Skeletal muscle tissue (tissue), 4 donors: ENCODE measurements around the gene EIF4G1. TPM values are rescaled to one million over a fixed set of nuclear protein-coding genes. Genes with fewer than 3 reads are reported as not detected.

Source experiments
- H3K27ac ChIP-seq: one replicate; pipeline ENCODE4 v1.7.0; 2013; ENCODE audit warnings: mild to moderate bottlenecking, low read depth, low read length, inconsistent platforms
- H3K27me3 ChIP-seq, 3 donors: one replicate each; pipeline ENCODE4 v1.7.0; 2013; ENCODE audit warnings: low read length in 3 of 3; ENCODE audit not compliant: control insufficient read depth in 3 of 3, insufficient read depth in 3 of 3
- H3K36me3 ChIP-seq, 3 donors: one replicate each; pipeline ENCODE4 v1.7.0; 2013; ENCODE audit warnings: low read length in 3 of 3; ENCODE audit not compliant: control insufficient read depth in 3 of 3, insufficient read depth in 3 of 3
- H3K4me1 ChIP-seq, 3 donors: one replicate each; pipeline ENCODE4 v1.7.0; 2013; ENCODE audit warnings: low read length in 3 of 3, mild to moderate bottlenecking in 3 of 3; ENCODE audit not compliant: control insufficient read depth in 3 of 3, insufficient read depth in 3 of 3
- H3K4me3 ChIP-seq, 3 donors: one replicate each; pipeline ENCODE4 v1.7.0; 2013; ENCODE audit warnings: low read length in 3 of 3
- H3K9ac ChIP-seq, 3 donors: one replicate each; pipeline ENCODE4 v1.7.0; 2013; ENCODE audit warnings: low read length in 3 of 3, mild to moderate bottlenecking in 3 of 3, moderate library complexity in 2 of 3, low read depth in 1 of 3
- H3K9me3 ChIP-seq, 3 donors: one replicate each; pipeline ENCODE4 v1.7.0; 2013; ENCODE audit warnings: low read length in 3 of 3; ENCODE audit not compliant: control insufficient read depth in 3 of 3
- total RNA-seq: library from RNA; depleted of rRNA; stranded (reverse); fragments of >200 nt; gene quantifications from one replicate; pipeline ENCODE4 v1.2.3, GENCODE V29; 2014
- donor health status: Osteomylitis.

The EIF4G1 gene
- total RNA-seq, 1 donor from 2014 or later: 162 TPM

DNA sequence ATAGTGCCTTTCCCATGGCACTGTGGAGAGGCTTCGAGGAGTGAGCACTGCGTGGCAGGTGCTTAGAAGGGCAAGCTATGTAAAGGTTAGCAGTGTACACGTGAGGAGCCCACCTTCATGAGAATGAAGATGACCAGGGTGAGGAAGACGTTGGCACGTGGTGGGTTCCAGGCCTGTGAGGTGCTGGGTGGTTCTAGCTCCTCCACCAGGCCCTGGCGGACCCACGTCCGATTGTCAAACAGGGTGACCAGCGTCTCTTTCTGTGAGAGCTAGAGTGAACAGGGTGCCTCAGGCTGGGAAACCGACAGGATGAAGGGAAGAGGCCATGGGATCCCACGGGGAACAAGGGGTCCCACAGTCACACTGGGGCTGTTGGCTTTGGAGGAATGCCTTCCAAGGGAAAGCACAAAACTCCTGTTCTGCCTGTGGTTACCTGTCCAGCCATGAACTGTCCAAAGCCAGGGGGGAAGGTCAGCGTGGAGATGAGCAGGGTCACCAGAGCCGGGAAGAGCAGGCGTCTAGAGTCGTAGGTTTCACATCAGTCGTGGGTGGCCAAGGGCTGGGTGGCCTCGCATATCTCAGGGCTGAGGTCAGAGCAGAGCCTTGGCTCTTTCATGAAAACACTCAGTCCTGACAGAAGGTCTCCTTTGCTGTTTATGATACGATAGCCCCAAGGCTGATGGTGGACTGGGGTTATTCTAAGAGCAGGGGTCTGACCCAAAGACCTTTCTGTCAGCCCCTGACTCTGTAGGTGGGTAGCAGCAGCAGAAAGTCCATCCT lies 41.0 kb downstream of the EIF4G1 start:
- Histone ChIP-seq H3K9ac (peak overlapping the region in 1 of 3 donors; percentile 8), H3K4me1 (peaks cover 3 to 6% (median 6%) of the 10 kb centered on the region in 3 donors), H3K36me3 (peaks cover 5 to 10% (median 6%) of the 10 kb centered on the region in 3 donors), H3K27me3 (no peaks in the 10 kb centered on the region), H3K27ac (no peak overlapping the region), H3K4me3 (no peak overlapping the region), H3K9me3 (no peaks in the 10 kb centered on the region)

DNA sequence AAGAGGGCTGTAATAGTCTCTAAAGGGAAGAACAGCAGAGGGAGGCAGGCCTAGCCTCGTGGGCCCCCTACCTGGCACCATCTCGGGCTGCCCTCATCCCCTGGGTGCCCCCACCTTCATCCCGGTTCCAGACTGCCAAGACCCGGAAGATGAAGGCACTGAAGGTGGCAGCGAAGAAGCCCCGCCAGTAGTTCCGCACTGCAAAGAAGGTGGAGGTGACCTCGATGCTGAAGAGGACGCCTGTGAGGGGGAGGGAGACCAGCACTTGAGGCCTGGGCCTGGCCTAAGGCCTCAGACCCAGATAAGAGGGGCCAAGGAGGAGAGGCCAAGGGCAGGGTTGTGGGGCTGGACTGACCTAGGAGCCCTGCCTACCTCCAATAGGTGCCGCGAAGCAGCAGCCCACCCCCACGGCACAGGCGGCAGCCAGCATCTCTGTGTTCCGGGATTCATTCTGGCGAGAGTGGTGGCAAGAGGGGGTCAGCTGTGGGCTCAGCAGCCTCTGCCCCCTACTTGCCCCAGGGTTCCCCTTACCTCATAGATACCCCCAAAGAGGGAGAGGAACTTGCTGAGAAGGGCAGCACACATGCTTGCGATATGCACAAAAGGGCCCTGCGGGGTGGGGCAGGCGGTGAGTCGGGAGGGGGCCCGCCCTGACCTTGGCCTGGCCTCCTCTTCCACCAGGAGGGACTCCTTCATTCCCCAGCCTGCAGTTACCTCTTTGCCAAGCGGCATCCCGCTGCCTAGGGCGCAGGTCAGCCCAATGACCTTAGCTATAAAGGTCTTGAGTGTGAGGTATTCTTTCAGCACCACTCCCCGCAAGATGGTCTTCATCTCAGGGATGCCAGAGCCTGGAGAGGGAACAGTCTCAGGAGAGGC lies 43.1 kb downstream of the EIF4G1 start:
- peaks cover 5 to 10% (median 6%) of the 10 kb centered on the region in 3 donors for H3K36me3 ChIP-seq
- H3K27ac ChIP-seq: no peak overlapping the region
- H3K4me1 ChIP-seq: peaks cover 11 to 19% (median 13%) of the 10 kb centered on the region in 3 donors
- H3K27me3 ChIP-seq: no peaks in the 10 kb centered on the region
- no peak overlapping the region for H3K9ac ChIP-seq
- H3K9me3 ChIP-seq: no peaks in the 10 kb centered on the region
- no peak overlapping the region for H3K4me3 ChIP-seq

- peaks cover 11 to 19% (median 13%) of the 10 kb centered on the region in 3 donors for H3K4me1 ChIP-seq
- H3K27me3 ChIP-seq: no peaks in the 10 kb centered on the region
These were observed 43.8 kb downstream of the EIF4G1 start for GRCh38 chr3:184358124-184358767.

DNA sequence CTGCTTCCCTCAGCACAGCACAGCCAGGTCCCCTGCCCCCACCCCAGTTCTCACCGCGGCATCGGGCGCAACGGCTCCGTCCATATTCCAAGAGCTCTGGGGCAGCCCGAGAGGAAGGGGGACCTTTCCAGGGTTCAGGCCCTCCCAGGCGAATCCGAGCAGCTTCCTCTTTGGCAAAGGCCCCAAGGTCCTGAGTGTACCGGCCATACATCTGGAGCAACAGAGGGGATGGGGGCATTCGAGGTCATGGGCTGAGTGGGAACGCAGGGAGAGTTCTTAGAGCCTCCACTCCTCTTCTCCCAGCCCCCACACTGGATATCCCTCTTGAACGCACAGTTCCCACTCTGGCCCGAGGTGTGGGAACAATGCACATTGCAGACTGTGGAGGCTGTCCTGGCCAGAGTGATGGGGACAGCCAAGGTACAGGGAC lies 44.5 kb downstream of the EIF4G1 start:
- H3K36me3 ChIP-seq: peaks cover 5 to 10% (median 5%) of the 10 kb centered on the region in 3 donors
- H3K9me3 ChIP-seq: no peaks in the 10 kb centered on the region
- peaks cover 18 to 26% (median 18%) of the 10 kb centered on the region in 3 donors for H3K4me1 ChIP-seq
- no peak overlapping the region for H3K4me3 ChIP-seq
- no peak overlapping the region for H3K27ac ChIP-seq
- no peaks in the 10 kb centered on the region for H3K27me3 ChIP-seq
- H3K9ac ChIP-seq: no peak overlapping the region

More at GRCh38 chr3:184358124-184358767, 43.8 kb downstream of the EIF4G1 start:
- Histone ChIP-seq H3K27ac (no peak overlapping the region), H3K36me3 (peaks cover 5 to 10% (median 5%) of the 10 kb centered on the region in 3 donors), H3K9me3 (no peaks in the 10 kb centered on the region), H3K4me3 (no peak overlapping the region), H3K9ac (no peak overlapping the region)

DNA sequence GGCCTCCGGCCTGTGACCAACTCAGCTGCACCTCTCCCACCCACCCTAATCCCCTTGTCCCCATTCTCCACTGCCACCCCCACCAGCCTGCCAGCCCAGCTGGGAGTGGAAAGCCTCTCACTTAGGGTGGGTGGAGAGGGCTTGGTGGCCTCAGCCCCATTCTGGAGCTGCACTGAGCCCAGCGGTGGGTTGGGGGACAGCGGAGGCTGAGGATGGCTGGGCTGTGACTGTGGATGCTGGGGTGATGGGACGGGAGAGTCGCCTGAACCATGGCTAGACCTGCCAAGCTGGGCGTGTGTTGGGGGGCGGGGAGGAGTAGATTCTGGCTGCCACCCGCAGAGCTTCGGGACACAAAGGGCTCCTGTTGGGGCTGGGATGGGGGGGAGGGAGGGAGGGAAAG lies 45.2 kb downstream of the EIF4G1 start:
- peaks cover 5 to 10% (median 6%) of the 10 kb centered on the region in 3 donors for H3K36me3 ChIP-seq
- no peaks in the 10 kb centered on the region for H3K27me3 ChIP-seq
- H3K4me3 ChIP-seq: no peak overlapping the region
- H3K4me1 ChIP-seq: peaks cover 20 to 28% (median 20%) of the 10 kb centered on the region in 3 donors
- no peak overlapping the region for H3K9ac ChIP-seq
- no peaks in the 10 kb centered on the region for H3K9me3 ChIP-seq
- H3K27ac ChIP-seq: no peak overlapping the region

GRCh38 chr3:184360070-184360928 lies 45.9 kb downstream of the EIF4G1 start:
- Histone ChIP-seq H3K36me3 (peaks cover 5 to 12% (median 11%) of the 10 kb centered on the region in 3 donors), H3K27ac (no peak overlapping the region), H3K27me3 (no peaks in the 10 kb centered on the region), H3K4me3 (peak overlapping the region; percentile 80 to 98 (median 82)), H3K9me3 (no peaks in the 10 kb centered on the region), H3K4me1 (peaks cover 20 to 28% (median 20%) of the 10 kb centered on the region in 3 donors), H3K9ac (peak overlapping the region; percentile 77 to 92 (median 84))

GRCh38 chr3:184360929-184361531 lies 46.6 kb downstream of the EIF4G1 start:
- H3K4me3 ChIP-seq: peak overlapping the region; percentile 80 to 98 (median 82)
- peaks cover 20 to 28% (median 20%) of the 10 kb centered on the region in 3 donors for H3K4me1 ChIP-seq
- H3K27ac ChIP-seq: peak overlapping the region; percentile 13
- no peaks in the 10 kb centered on the region for H3K27me3 ChIP-seq
- H3K9me3 ChIP-seq: no peaks in the 10 kb centered on the region
- peaks cover 4 to 10% (median 8%) of the 10 kb centered on the region in 3 donors for H3K36me3 ChIP-seq
- peak overlapping the region; percentile 77 to 92 (median 84) for H3K9ac ChIP-seq

- Histone ChIP-seq H3K4me3 (peak within 1 kb of the TSS; percentile 80 to 98 (median 87)), H3K27ac (peak within 1 kb of the TSS; percentile 99), H3K4me1 (peaks cover 20 to 28% (median 20%) of the 10 kb centered on the region in 3 donors), H3K36me3 (peaks cover 5 to 13% (median 9%) of the 10 kb centered on the region in 3 donors), H3K9me3 (no peaks in the 10 kb centered on the region), H3K27me3 (no peaks in the 10 kb centered on the region), H3K9ac (peak within 1 kb of the TSS; percentile 84 to 94 (median 92))
These were observed 47.1 kb downstream of the EIF4G1 start, which contains the start of the genes CLCN2 and POLR2H for GRCh38 chr3:184361532-184361931. TSS of gene CLCN2 (minus strand) at chr3:184361605. CDS start at chr3:184361479, 126 bp downstream. TSS of gene POLR2H (plus strand) at chr3:184361710. CDS start at chr3:184363493, 1,783 bp downstream.
